HAP-1 (cell line): Measurements from ENCODE around the gene IL16.

Experiments
- DNase-seq, 2 experiments: peaks; one replicate each; pipeline ENCODE4 v3.0.0-alpha.2; 2016 to 2020; ENCODE audit warnings: low spot score in 2 of 2
- H3K27me3 ChIP-seq: fragments of 250-450 bp; sonication (Bioruptor Pico); 2 replicates; pipeline ENCODE4 v1.5.1; 2020; ENCODE audit warnings: low read depth, mild to moderate bottlenecking, moderate library complexity
- H3K36me3 ChIP-seq: fragments of 250-450 bp; sonication (Bioruptor Pico); replicated peaks from 2 replicates; pipeline ENCODE4 v1.5.1; 2020; ENCODE audit warnings: mild to moderate bottlenecking
- H3K4me1 ChIP-seq: fragments of 250-450 bp; sonication (Bioruptor Pico); 2 replicates; pipeline ENCODE4 v1.5.1; 2020; ENCODE audit warnings: mild to moderate bottlenecking
- H3K4me3 ChIP-seq: fragments of 250-450 bp; sonication (Bioruptor Pico); 2 replicates; pipeline ENCODE4 v1.5.1; 2020; ENCODE audit warnings: mild to moderate bottlenecking, moderate library complexity
- H3K9me3 ChIP-seq: fragments of 250-450 bp; sonication (Bioruptor Pico); 2 replicates; pipeline ENCODE4 v1.5.1; 2020; ENCODE audit warnings: mild to moderate bottlenecking, moderate library complexity
- in situ Hi-C: fragments of 300-500 bp; cut with MboI; formaldehyde crosslinking; loops from 3 replicates; pipeline ENCODE4 v1.14.3; 2020; ENCODE audit warnings: low sequenced_read_pairs, inconsistent platforms, mixed read lengths

The IL16 gene

DNA sequence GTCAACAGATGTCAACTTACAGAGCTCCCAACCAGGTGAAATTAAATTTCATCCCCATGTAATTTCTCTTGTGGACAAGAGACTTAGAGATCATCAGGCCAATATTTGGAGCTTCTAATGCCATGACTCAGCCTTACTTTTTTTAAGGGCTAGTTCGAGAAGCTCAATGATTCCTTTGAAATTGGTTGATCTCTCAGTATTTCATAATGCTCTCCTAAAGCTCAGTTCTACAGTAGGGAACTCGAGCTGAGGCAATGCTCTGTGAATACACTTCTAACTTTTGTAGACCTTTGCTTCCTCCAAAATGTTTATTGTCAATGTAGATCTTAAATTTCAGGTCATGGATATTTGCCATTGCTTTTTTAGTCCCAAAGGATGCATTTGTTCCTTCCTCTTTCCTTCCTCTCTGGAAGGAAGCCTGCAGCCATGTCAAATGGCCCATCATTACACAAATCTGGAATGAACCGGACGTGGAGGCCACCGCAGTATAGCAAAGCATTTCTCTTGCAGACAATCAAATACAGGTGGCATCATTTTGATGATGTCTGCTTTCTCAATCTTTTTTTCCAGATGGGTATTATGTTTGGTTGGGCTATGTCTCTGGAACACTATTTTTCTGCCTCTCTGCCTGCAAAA is 98.9 kb downstream of the IL16 start:
- no peaks in the 10 kb centered on the region for H3K9me3 ChIP-seq
- no peaks in the 10 kb centered on the region for H3K4me1 ChIP-seq
- H3K36me3 ChIP-seq = no peaks in the 10 kb centered on the region
- H3K27me3 ChIP-seq = peaks cover 24% of the 10 kb centered on the region
- no peak overlapping the region for H3K4me3 ChIP-seq
- DNase-seq = no peak
- in situ Hi-C loops = no loop called here

DNA sequence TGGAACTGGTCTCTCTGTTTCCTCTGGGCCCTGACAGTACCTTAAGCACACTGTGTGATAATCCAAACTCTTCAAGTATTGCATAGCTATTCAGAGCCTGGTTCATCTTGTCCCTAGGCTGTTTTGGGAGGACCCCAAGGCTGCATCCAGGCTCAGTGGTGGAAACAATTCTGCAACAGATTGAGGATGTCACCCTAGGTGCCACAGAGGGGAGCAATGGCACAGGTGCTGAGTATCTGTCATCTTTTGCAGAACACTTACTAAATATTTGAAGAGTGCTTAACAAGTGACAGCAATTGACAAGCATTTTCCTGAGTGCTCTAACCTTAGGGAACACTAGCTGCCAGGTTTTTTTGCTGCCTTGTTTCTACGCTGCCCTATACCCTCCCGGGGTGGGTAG is 99.5 kb downstream of the IL16 start:
- DNase-seq = no peak
- no peaks in the 10 kb centered on the region for H3K36me3 ChIP-seq
- no peaks in the 10 kb centered on the region for H3K9me3 ChIP-seq
- no peak overlapping the region for H3K4me3 ChIP-seq
- in situ Hi-C loops = no loop called here
- H3K27me3 ChIP-seq = peaks cover 29% of the 10 kb centered on the region
- H3K4me1 ChIP-seq = no peaks in the 10 kb centered on the region

DNA sequence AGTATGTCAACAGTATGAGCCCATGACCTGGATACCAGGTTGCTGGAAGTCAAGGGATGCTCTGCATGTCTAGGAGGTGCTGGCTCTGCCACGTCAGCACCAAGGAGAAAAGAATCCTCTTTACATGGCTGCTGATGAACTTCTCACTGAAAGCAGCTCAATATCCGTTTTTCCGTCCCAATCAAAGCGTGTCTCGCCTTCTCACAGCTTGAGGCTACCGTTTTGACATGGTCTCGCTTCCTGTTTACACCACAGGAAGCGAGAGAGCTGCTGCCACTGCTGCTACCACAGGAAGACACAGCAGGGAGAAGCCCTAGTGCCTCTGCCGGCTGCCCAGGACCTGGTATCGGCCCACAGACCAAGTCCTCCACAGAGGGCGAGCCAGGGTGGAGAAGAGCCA is 100.0 kb downstream of the IL16 start:
- in situ Hi-C loops = no loop called here
- DNase-seq = no peak
- H3K36me3 ChIP-seq = no peaks in the 10 kb centered on the region
- no peaks in the 10 kb centered on the region for H3K4me1 ChIP-seq
- H3K4me3 ChIP-seq = no peak overlapping the region
- peaks cover 29% of the 10 kb centered on the region for H3K27me3 ChIP-seq
- no peaks in the 10 kb centered on the region for H3K9me3 ChIP-seq

- Histone ChIP-seq H3K4me3 (no peak overlapping the region), H3K27me3 (peaks cover 29% of the 10 kb centered on the region), H3K9me3 (no peaks in the 10 kb centered on the region), H3K4me1 (no peaks in the 10 kb centered on the region), H3K36me3 (no peaks in the 10 kb centered on the region)
- DNase-seq = no peak
- in situ Hi-C loops = no loop called here
Observed at GRCh38 chr15:81297147-81297572, 100.5 kb downstream of the IL16 start.

DNA sequence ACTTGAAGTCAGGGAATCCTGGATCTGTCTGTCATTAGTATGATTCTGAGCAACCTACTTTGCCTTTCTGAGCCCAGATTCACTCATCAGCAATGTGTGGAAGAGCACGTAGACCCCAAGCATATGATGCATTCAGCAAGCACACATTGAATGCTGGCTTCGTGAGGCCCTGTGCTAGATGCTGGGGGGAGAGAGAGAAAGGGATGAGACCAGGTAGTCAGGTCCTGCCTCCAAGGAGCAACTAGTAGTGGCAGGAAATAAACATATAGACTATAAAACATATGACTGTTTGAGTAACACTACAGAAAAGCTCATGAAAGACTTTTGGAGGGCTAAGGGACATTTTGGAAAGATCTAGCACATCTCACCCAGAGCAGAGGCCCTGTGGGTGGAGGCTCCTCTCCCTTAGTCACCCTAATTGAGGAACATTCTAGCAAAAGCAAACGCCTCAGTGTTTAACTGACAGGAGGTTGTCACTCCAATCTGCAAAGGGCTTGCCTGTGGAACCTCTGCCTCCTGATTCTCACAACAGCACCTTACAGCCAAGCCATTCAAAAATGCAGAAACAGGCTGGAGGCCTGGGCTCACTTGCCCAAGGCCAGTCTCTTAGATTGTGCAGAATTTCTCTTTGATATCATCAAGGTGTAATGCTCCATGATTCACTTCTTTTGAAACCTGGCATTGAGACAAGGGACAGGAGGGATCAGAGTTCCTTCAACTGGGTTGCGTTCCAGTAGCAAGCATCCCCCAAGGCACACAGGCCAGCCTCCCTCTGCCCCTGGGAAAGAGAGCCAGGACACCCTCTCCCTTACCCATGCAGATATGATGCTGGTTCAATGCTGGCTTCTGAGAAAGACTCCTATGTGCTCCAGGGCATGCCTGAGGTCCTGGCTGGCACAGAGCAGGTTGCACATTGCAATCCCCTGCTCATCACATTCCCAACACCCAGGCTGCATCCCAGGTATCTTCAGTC is 101.2 kb downstream of the IL16 start:
- Histone ChIP-seq H3K36me3 (no peaks in the 10 kb centered on the region), H3K9me3 (no peaks in the 10 kb centered on the region), H3K4me3 (no peak overlapping the region), H3K4me1 (no peaks in the 10 kb centered on the region), H3K27me3 (peaks cover 29% of the 10 kb centered on the region)
- DNase-seq = no peak
- in situ Hi-C loops = no loop called here

DNA sequence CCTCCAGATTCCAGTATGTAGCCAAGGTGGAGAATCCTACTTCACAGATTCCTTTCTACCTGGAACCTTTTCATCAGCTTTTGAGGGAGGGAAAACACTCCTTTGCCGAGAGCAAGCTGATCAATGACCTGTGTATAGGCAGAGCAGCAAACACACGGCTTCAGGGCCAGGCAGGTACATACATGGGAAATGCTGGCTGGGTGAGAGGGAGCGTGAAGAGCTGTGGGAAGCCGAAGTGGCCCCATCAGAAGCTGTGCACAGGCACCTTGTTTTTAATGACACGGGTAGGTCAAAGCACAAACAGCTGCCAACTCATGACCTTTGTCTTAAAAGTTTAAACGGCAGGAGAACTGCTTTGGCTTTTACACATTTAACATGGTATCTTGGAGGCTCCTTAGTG is 101.9 kb downstream of the IL16 start:
- H3K9me3 ChIP-seq = no peaks in the 10 kb centered on the region
- no peaks in the 10 kb centered on the region for H3K36me3 ChIP-seq
- no peak for DNase-seq
- no peak overlapping the region for H3K4me3 ChIP-seq
- in situ Hi-C loops = no loop called here
- H3K4me1 ChIP-seq = no peaks in the 10 kb centered on the region; the same call in 1 of the 2 replicates
- H3K27me3 ChIP-seq = peaks cover 29% of the 10 kb centered on the region

DNA sequence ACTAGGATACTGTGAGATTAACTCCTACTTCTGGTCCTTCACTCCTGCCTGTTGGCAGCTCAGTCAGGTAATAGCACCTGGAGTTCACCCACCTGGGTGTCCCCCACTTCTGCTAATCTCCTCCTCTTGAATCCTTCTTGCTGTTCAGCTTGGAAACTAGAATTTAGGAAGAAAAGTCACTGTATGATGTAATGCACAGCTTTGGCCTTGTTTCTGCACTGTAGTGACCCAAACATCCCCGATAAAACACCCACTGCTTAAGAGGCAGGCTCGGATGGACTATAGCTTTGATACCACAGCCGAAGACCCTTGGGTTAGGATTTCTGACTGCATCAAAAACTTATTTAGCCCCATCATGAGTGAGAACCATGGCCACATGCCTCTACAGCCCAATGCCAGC is 102.5 kb downstream of the IL16 start:
- Histone ChIP-seq H3K36me3 (no peaks in the 10 kb centered on the region), H3K9me3 (no peaks in the 10 kb centered on the region), H3K4me3 (no peak overlapping the region), H3K4me1 (peaks cover 2% of the 10 kb centered on the region), H3K27me3 (peaks cover 27% of the 10 kb centered on the region)
- DNase-seq = no peak
- in situ Hi-C loops = no loop called here

DNA sequence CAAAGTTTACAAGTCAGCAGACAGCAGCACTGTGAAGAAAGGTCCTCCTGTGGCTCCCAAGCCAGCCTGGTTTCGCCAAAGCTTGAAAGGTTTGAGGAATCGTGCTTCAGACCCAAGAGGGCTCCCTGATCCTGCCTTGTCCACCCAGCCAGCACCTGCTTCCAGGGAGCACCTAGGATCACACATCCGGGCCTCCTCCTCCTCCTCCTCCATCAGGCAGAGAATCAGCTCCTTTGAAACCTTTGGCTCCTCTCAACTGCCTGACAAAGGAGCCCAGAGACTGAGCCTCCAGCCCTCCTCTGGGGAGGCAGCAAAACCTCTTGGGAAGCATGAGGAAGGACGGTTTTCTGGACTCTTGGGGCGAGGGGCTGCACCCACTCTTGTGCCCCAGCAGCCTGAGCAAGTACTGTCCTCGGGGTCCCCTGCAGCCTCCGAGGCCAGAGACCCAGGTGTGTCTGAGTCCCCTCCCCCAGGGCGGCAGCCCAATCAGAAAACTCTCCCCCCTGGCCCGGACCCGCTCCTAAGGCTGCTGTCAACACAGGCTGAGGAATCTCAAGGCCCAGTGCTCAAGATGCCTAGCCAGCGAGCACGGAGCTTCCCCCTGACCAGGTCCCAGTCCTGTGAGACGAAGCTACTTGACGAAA is 103.1 kb downstream of the IL16 start:
- H3K36me3 ChIP-seq = no peaks in the 10 kb centered on the region; the same call in 1 of the 2 replicates
- H3K9me3 ChIP-seq = no peaks in the 10 kb centered on the region
- in situ Hi-C loops = no loop called here
- peaks cover 22% of the 10 kb centered on the region for H3K27me3 ChIP-seq
- H3K4me1 ChIP-seq = peaks cover 2% of the 10 kb centered on the region
- no peak overlapping the region for H3K4me3 ChIP-seq
- DNase-seq = no peak

GRCh38 chr15:81301385-81301784 is 104.7 kb downstream of the IL16 start:
- H3K9me3 ChIP-seq = no peaks in the 10 kb centered on the region; the same call in 1 of the 2 replicates
- no peak overlapping the region for H3K4me3 ChIP-seq
- peaks cover 2% of the 10 kb centered on the region for H3K4me1 ChIP-seq
- in situ Hi-C loops = no loop called here
- H3K27me3 ChIP-seq = peaks cover 14% of the 10 kb centered on the region
- no peak for DNase-seq
- no peaks in the 10 kb centered on the region; the same call in 1 of the 2 replicates for H3K36me3 ChIP-seq

DNA sequence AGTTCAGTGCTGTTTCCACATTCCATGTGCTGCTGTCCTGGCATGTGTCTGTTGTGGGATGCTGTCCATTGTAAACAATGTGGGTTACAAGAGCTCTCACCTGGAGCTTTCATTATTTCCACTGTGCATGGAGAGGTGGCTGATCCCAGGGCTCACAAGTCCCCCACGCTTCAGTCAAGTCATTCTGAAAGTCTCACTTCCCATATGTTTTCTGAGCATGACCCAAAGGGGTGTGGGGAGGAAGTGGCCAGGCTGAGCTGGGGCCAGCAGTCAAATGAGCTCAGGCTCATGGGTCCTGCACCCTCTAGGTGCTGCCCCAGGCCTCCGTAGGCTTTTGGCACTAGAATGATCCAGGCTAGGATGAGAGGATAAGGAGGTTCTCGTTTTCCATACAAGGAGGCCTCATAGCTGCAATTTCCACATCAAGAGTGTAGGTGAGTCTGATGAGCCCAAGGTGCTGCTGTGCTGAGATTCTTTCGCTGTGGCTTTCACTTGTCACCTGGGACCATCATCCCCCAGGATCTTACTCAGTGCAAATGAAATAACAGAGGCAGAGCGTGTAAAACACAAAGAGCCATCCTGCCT is 105.2 kb downstream of the IL16 start:
- peaks cover 9% of the 10 kb centered on the region for H3K27me3 ChIP-seq
- H3K9me3 ChIP-seq = no peaks in the 10 kb centered on the region; the same call in 1 of the 2 replicates
- no peaks in the 10 kb centered on the region; the same call in 1 of the 2 replicates for H3K36me3 ChIP-seq
- DNase-seq = no peak
- no peak overlapping the region for H3K4me3 ChIP-seq
- peaks cover 2% of the 10 kb centered on the region for H3K4me1 ChIP-seq
- in situ Hi-C loops = no loop called here

- no peak for DNase-seq
- Histone ChIP-seq H3K27me3 (peaks cover 8% of the 10 kb centered on the region), H3K36me3 (no peaks in the 10 kb centered on the region; the same call in 1 of the 2 replicates), H3K9me3 (no peaks in the 10 kb centered on the region; the same call in 1 of the 2 replicates), H3K4me1 (peaks cover 2% of the 10 kb centered on the region), H3K4me3 (no peak overlapping the region)
- in situ Hi-C loops = no loop called here
Observed at GRCh38 chr15:81302701-81303109, 106.0 kb downstream of the IL16 start.

DNA sequence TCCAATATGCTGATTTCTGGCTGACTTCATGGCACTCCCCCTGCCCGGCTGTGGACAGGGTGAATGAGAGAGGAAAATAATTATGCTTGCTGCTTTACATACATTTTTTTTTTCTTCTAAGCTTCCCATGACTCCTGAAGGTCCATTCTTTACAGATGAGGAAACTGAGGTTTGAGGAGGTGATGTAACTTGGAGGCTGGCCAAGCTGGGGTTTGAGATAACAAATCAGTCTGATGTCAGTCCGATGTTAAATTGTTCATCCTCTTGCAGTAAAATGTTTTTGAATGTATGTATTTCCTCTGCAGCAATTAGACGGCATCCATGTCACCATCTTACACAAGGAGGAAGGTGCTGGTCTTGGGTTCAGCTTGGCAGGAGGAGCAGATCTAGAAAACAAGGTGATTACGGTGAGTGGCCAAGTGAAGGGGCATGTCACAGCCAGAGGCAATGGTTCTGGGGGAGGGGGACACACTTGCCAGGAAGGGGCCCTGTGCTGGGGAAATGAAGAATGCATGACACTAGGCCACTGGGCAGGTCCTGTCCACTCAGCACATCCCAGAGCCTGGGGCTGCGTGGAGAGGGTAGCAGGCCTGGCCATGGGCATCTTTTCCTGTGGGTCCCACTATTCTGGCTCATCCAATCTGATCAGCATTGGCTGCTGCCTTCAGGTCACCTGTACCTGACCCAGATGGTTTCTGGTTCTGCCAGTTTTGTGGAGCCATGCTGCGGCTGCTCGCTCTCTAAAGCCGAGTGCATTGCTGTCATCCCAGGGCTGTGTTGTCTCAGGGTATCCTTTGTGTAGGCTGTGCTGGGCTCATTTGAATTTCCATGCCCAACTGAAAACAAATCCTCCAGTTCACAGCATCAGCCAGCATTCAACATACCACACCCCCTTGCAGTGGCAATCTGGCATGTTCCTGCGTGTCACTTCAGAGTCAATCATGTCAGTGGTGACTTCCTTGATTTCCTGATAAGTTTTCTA is 106.9 kb downstream of the IL16 start:
- peak in 1 of 2 experiments; percentile 53 for DNase-seq
- in situ Hi-C loops = no loop called here
- H3K4me1 ChIP-seq = peaks cover 2% of the 10 kb centered on the region
- no peaks in the 10 kb centered on the region; the same call in 1 of the 2 replicates for H3K36me3 ChIP-seq
- H3K27me3 ChIP-seq = peaks cover 8% of the 10 kb centered on the region; the same call in 1 of the 2 replicates
- H3K9me3 ChIP-seq = no peaks in the 10 kb centered on the region; the same call in 1 of the 2 replicates
- no peak overlapping the region for H3K4me3 ChIP-seq
